Muscle layer of duodenum (tissue), 2 donors: ENCODE data around the gene ELOVL7.
"Not testable (repeated sequence)": the region's sequence is repeated elsewhere in the genome, so short reads cannot be mapped to it uniquely, and the experiment has no call there.

Experiments
- H3K27ac ChIP-seq: one replicate; pipeline ENCODE4 v1.7.0; 2013; ENCODE audit warnings: mild to moderate bottlenecking, low read length
- H3K27me3 ChIP-seq: one replicate; pipeline ENCODE4 v1.7.0; 2013; ENCODE audit warnings: low read depth, mild to moderate bottlenecking, control low read depth, low read length
- H3K36me3 ChIP-seq, 2 donors: one replicate each; pipeline ENCODE4 v1.7.0; 2013; ENCODE audit warnings: low read length in 2 of 2, control low read depth in 1 of 2, mild to moderate bottlenecking in 1 of 2; ENCODE audit not compliant: insufficient read depth in 2 of 2, control insufficient read depth in 1 of 2
- H3K4me1 ChIP-seq, 2 donors: one replicate each; pipeline ENCODE4 v1.7.0; 2013; ENCODE audit warnings: low read length in 2 of 2, mild to moderate bottlenecking in 2 of 2, control low read depth in 1 of 2, moderate library complexity in 1 of 2; ENCODE audit not compliant: insufficient read depth in 2 of 2, control insufficient read depth in 1 of 2
- H3K4me3 ChIP-seq, 2 donors: one replicate each; pipeline ENCODE4 v1.7.0; 2013; ENCODE audit warnings: low read length in 2 of 2, low read depth in 1 of 2, mild to moderate bottlenecking in 1 of 2
- H3K9me3 ChIP-seq, 2 donors: one replicate each; pipeline ENCODE4 v1.7.0; 2013; ENCODE audit warnings: low read length in 2 of 2, control low read depth in 1 of 2, mild to moderate bottlenecking in 1 of 2; ENCODE audit not compliant: control insufficient read depth in 1 of 2
- donor health status: healthy.

Gene ELOVL7

DNA sequence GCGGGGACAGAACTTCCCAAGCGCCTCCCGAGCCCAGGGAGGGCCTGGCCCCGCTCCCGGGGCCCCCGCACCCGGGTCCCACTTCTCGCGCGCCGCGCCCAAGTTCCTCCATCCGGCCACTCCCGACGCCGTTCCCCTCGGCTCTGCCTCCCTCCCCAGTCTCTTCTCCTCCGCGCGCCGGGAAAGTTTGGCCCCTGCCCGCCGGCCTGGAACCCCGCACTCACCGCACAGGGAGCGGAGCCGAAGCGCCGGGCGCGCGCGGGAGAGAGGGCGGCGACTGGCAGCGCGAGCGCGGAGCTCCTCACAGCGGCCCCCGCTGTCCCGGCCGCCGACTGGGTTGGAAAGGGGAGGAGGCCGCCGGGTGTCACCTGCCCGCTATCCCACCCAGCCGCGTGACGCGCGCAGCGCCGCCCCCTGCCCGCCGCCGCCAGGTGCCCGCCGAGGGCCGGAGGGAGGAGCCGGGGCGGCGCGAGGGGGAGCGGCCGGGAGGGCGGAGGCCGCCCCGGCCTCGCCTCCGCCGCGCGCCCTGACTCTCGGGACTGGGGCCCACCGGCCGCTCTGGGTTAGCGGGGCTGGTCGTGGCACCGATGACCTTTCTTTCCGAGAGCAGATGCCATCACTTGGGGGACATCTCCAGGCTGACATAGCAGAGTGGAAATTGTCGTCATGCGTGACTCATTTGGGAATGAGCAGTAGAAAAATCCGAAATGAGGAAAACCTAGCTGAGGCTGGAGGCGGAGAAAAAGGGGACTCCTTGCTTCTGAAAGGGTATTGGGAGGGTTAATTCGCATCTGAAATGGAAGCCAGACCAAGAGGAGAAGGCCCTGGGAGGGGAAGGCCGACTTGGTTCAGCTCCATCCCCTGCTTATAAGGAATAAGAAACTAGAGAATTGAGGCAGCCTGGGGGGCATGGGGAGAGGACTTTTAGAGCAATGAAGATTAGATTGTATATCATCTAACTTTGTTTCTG lies at the start of gene ELOVL7:
TSS of gene ELOVL7 (minus strand) at position 334 of the 970 bp plus-strand sequence. CDS start 56,872 bp downstream, outside the sequence.
- H3K4me1 ChIP-seq = peaks cover 0 to 8% of the 10 kb centered on the region in 2 donors
- H3K27ac ChIP-seq = no peak within 1 kb of the TSS
- H3K36me3 ChIP-seq = no peaks in the 10 kb centered on the region
- H3K27me3 ChIP-seq = peaks cover 3% of the 10 kb centered on the region
- H3K4me3 ChIP-seq = peak within 1 kb of the TSS; percentile 52 to 84
- H3K9me3 ChIP-seq = no peaks in the 10 kb centered on the region

DNA sequence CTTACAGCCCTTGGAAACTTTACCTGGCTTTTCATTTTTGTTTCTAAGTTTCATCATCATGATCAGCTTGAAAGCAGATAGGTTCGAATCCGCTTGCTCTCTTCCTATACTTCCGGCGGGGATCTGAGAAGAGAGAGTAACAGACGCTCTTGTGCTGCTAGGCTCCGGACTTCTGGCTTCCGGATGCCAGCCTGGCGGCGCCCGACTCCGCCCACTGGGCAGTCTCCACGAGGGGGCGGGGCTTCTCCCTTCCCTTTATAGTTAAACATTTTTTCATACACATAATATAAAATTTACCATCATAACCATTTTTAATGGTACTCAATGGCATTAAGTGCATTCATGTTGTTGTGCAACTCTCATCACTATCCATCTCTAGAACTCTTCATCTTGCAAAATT lies 49.5 kb upstream of the ELOVL7 start:
- H3K9me3 ChIP-seq = no peaks in the 10 kb centered on the region
- no peak overlapping the region for H3K4me3 ChIP-seq
- peaks cover 21 to 30% of the 10 kb centered on the region in 2 donors for H3K36me3 ChIP-seq
- no peak overlapping the region for H3K27ac ChIP-seq
- H3K4me1 ChIP-seq = no peaks in the 10 kb centered on the region
- H3K27me3 ChIP-seq = no peaks in the 10 kb centered on the region

DNA sequence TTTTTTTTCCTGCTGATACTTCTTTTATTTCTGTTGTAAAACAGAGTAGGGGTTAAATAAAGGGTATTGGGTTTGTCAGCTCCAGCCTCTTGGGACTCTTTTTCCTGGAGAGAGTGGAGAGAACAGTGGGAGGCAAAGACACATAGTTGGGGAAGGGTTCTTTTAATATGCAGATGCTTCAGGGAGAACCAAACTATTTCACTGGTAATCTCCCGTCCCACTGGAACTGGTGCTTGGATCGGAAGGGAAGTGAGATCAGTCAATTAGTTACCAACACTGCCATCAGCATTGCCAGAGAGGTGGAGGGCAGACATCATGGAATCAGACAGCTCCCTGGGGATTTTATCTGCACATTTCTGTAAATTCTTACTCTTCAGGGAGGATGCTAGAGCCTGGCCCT lies 47.6 kb upstream of the ELOVL7 start:
- no peak overlapping the region for H3K27ac ChIP-seq
- peaks cover 11 to 20% of the 10 kb centered on the region in 2 donors for H3K36me3 ChIP-seq

DNA sequence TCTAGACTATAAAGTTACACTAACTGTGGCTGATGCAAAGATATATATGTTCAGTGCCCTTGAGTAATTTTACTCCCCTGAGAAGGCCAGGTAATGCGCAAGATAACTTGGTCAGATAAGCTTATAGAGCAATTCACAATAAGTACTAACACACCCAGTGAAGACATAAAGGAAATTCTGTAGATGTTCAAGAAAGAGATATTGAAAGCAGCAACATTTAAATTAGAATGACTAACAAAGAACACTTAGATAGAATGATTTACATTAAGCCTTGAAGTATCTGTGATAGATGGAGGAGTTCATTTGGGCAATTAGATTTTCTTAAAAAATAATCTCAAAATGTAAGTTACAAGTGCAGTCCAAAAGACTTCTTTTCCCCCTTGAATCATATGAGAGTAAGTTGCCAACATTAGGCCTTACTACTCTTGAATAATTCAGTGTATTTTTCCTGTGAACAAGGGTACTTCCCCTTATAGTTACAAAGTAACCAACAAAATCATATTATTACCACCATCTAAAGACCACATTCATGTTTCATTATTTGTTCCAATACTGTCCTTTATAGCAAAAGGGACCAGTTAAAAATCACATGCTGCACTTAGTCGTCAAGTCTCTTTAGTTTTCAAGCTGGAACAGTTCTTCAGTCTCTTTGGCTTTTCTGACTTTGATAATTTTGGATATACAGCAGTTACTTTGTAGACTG lies 44.4 kb upstream of the ELOVL7 start:
- no peaks in the 10 kb centered on the region for H3K4me1 ChIP-seq
- no peak overlapping the region for H3K27ac ChIP-seq
- H3K36me3 ChIP-seq = peaks cover 5 to 11% of the 10 kb centered on the region in 2 donors

More for the DNA sequence above, 47.6 kb upstream of the ELOVL7 start:
- Histone ChIP-seq H3K9me3 (no peaks in the 10 kb centered on the region), H3K4me3 (no peak overlapping the region), H3K27me3 (no peaks in the 10 kb centered on the region), H3K4me1 (no peaks in the 10 kb centered on the region)

DNA sequence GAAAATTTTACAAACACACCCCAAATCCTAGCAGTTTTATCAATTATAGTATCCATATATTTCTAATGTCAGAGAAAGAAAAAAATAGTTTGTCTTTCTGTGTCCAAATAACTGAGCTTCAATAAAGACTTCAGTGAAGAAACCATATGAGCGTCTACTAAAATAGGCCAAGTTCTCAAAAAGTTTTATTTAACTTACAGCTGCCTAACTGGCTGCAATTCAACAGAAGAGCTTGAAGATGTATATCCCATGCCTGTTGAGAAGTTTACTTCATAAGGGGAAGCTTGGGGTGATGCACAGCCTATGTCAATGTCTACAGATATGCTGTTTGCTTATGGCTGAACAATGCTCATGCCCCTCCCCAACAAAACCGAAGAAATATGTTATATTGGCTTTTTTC lies 43.7 kb upstream of the ELOVL7 start:
- H3K27me3 ChIP-seq = no peaks in the 10 kb centered on the region
- H3K4me3 ChIP-seq = no peak overlapping the region
- peaks cover 0 to 3% of the 10 kb centered on the region in 2 donors for H3K36me3 ChIP-seq
- no peaks in the 10 kb centered on the region for H3K9me3 ChIP-seq
- H3K4me1 ChIP-seq = no peaks in the 10 kb centered on the region
- H3K27ac ChIP-seq = no peak overlapping the region

More for the DNA sequence above, 44.4 kb upstream of the ELOVL7 start:
- Histone ChIP-seq H3K27me3 (no peaks in the 10 kb centered on the region), H3K4me3 (no peak overlapping the region), H3K9me3 (no peaks in the 10 kb centered on the region)

DNA sequence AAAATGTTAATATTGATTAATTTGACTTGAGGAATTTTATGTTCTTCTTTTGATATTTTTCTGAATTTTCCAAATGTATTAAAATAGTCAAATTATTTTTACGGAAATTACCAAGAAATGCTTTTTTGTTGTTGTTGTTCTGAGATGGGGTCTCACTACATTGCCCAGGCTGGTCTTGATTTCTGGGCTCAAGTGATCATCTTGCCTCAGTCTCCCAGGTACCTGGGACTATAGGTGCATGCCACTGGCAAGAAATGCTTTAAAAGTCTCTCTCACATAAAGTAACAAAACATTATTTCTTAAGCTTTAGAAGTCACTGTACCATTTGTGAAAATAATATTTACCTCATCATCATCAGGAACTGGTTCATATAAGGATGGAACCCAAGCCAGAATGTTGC lies 43.0 kb upstream of the ELOVL7 start:
- Histone ChIP-seq H3K4me1 (no peaks in the 10 kb centered on the region), H3K36me3 (no peaks in the 10 kb centered on the region), H3K27ac (no peak overlapping the region), H3K4me3 (no peak overlapping the region), H3K9me3 (no peaks in the 10 kb centered on the region), H3K27me3 (no peaks in the 10 kb centered on the region)

DNA sequence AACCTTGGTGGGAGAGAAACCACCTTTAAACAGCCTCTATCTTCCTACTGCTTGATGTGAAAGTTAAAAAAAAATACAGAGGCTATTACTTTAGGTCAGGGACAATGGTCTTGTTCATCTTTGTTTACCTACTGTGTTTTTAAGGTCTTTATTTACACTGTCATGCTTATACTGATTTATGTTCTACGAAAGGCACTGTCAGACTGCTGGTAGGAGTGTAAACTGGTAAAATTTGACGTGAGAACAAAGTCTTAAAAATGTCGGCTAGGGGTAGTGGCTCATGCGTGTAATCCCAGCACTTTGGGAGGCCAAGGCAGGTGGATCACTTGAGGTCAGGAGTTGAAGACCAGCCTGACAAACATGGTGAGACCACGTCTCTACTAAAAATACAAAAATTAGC lies 42.1 kb upstream of the ELOVL7 start:
- Histone ChIP-seq H3K9me3 (no peaks in the 10 kb centered on the region), H3K4me3 (no peak overlapping the region), H3K27ac (no peak overlapping the region), H3K4me1 (no peaks in the 10 kb centered on the region), H3K27me3 (no peaks in the 10 kb centered on the region), H3K36me3 (no peaks in the 10 kb centered on the region)

DNA sequence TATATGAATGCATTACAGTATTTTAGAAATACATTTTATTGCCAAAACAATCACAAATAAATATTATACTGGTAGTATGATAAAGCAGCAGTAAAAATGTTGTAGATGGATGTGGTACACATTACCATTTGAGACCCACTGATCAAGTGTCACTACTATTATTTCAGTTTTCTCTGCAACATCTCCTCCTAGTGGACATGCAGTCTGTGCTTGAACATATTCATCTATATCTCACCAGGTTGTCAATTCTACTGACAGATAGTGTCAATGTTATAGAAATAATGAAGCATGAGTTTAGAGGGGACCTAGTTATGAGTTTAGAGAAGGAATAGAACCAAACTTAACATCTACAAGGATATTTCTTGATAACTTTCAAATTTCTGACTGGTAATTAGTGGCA lies 39.2 kb upstream of the ELOVL7 start:
- Histone ChIP-seq H3K27ac (no peak overlapping the region), H3K9me3 (no peaks in the 10 kb centered on the region), H3K27me3 (no peaks in the 10 kb centered on the region), H3K4me1 (no peaks in the 10 kb centered on the region), H3K4me3 (no peak overlapping the region), H3K36me3 (no peaks in the 10 kb centered on the region)

DNA sequence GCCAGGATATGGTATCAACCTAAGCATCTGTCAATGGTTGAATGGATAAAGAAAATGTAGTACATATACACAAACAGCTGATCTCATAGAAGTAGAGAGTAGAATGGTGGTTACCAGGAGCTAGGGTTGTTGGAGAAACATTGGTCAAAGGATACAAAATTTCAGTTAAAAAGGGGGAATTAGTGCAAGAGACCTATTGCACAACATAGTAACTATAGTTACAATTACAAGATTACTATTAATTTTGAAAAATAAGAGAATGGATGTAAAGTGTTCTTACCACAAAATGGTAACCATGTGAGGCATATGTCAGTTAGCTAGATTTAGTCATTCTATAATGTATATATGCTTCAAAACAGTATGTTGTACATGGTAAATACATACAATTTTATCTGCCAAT lies 28.8 kb upstream of the ELOVL7 start:
- Histone ChIP-seq H3K36me3 (no peaks in the 10 kb centered on the region), H3K27me3 (no peaks in the 10 kb centered on the region), H3K4me1 (no peaks in the 10 kb centered on the region), H3K27ac (no peak overlapping the region), H3K4me3 (no peak overlapping the region), H3K9me3 (peaks cover 4 to 5% of the 10 kb centered on the region in 2 donors)

DNA sequence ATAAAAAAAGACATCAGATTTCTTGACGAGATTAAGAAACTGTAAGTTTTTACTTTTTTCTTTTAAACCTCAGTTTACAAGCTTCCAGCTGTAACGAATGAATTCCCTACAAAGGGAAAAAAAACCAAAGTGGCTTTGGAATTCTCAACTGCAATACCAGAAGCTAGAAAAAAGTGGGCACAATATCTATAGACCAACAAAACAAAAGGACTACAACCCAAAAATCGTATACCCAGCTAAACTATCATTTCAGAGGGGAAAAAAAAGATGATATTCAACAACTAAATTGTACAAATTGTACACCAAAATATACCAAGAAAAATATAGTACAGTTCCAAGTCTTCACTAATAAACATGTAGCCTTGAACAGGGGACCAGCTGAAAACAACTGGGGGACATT lies 26.8 kb upstream of the ELOVL7 start:
- Histone ChIP-seq H3K9me3 (peaks cover 4 to 5% of the 10 kb centered on the region in 2 donors), H3K4me1 (no peaks in the 10 kb centered on the region), H3K36me3 (no peaks in the 10 kb centered on the region), H3K4me3 (no peak overlapping the region), H3K27ac (no peak overlapping the region), H3K27me3 (no peaks in the 10 kb centered on the region)

DNA sequence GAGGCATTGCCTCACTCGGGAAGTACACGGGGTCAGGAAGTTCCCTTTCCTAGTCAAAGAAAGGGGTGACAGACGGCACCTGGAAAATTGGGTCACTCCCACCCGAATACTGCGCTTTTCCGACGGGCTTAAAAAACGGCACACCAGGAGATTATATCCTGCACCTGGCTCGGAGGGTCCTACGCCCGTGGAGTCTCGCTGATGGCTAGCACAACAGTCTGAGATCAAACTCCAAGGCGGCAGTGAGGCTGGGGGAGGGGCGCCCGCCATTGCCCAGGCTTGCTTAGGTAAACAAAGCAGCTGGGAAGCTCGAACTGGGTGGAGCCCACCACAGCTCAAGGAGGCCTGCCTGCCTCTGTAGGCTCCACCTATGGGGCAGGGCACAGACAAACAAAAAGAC lies 16.5 kb upstream of the ELOVL7 start:
- not testable (repeated sequence) for H3K9me3 ChIP-seq, H3K27me3 ChIP-seq, H3K4me3 ChIP-seq, H3K36me3 ChIP-seq, H3K4me1 ChIP-seq, H3K27ac ChIP-seq
